SK-MEL-5 (cell line): ENCODE measurements around the gene FITM1. TPM values are rescaled to one million over a fixed set of nuclear protein-coding genes. Genes with fewer than 3 reads are reported as not detected.

Experiments used
- DNase-seq: peaks from one replicate; pipeline ENCODE4 v3.0.0-alpha.2; 2016; ENCODE audit warnings: low read depth, low spot score
- in situ Hi-C: cut with HindIII; loops from 2 replicates; pipeline ENCODE4 v1.10.0; 2016; ENCODE audit warnings: low sequenced_read_pairs, high pct_unique_total_duplicates, low pct_unique_long_range_greater_than_20kb
- total RNA-seq: library from RNA; depleted of rRNA; stranded (reverse); fragments of >200 nt; shearing (Covaris generic); gene quantifications from 2 replicates; pipeline ENCODE4 v1.2.3, GENCODE V29; 2014

Gene FITM1
- total RNA-seq, 1 experiment from 2014 or later: not detected

GRCh38 chr14:24133735-24134134 is 3.3 kb downstream of the FITM1 start:
- DNase-seq: no peak
- in situ Hi-C loops: no loop called here

DNA sequence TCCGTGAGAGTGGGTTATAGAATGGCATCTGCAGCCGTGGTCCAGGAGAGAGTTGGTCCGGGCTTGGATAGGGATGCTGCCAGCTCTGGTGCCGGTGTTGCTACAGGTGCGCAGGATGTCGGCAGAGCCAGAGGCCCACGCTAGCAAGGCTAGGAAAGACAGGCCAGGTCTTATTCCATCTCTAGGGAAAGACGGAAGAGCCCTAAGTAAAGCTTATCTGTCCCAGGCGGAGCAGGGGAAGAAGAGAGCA is 5.0 kb downstream of the FITM1 start:
- in situ Hi-C loops: no loop called here

DNA sequence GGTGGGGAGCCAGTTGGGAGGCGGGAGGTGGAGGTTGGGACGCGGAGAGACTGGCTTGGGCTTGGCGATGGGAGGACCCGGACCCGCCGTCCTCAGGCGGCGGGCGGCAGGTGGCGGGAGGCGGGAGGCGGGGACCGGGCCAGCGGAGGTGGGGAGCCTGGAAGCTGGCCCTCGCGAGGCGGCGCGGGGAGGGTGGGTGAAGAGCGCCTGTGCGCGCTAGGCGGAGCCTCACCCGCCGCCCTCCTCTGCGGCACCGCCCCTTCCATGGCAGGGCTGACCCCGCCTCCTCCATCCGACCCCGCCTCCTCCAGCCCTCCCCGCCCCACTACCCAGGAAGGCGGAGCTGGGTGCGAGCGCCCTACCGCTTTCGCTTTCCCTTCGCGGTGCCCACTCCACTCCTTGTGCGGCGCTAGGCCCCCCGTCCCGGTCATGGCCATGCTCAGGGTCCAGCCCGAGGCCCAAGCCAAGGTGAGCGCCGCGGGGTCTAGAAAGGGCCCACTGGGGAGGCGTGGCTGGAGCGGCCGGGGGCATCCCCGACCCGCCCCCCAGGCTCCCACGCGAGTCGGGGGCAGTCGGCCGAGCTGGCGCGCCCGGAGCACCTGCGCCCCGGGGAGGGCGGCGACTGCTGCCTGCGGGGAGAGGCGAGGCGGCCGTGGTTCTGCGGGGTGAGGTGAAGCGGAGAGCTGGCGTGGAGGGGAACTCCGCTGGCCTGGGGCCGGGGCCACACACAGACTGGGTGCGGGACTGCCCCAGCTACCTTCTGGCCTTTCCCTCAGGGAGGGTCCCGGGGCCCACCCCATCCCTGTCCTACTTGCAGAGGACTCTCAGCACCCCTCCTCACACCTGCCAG is 5.6 kb downstream of the FITM1 start, which contains the start of gene PSME1:
PSME1 (plus strand) TSS at position 361 of the 850 bp plus-strand sequence; CDS start at position 430, 69 bp downstream.
- in situ Hi-C loops: no loop called here
- DNase-seq: peak; percentile 83

More for the DNA sequence above, 5.0 kb downstream of the FITM1 start:
- DNase-seq: no peak

DNA sequence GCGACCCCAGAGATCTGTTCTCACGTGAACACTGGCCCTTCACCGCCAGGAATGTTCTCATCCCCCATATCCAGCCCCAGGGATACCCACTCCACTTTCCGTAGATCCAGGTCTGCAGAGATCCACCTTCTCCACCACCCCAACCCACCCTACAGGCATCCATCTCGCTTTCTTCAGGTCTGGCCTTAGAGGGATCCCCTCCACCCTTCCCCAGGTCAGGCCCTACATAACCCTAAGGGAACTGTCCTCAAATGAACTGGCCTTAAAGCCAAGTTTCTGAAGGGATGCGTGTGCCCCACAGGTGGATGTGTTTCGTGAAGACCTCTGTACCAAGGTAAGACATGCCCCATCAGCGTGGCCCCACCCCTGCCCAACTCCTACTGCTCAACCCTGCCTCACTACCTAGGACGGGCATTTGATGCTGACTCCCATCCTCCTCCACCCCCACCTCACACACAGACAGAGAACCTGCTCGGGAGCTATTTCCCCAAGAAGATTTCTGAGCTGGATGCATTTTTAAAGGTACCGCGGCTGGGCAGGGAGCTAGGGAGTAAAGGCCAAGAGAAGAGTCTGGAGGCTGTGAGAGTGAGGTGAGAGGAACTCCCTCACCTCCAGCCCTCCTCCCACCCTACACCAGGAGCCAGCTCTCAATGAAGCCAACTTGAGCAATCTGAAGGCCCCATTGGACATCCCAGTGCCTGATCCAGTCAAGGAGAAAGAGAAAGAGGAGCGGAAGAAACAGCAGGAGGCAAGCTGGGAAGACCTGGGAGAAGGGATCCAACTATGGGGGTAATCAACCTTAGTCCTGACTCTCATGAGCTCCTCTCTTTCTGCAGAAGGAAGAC is 6.4 kb downstream of the FITM1 start:
- in situ Hi-C loops: no loop called here

GRCh38 chr14:24137529-24138395 is 7.3 kb downstream of the FITM1 start:
- DNase-seq: no peak
- in situ Hi-C loops: no loop called here

More for the DNA sequence above, 6.4 kb downstream of the FITM1 start:
- DNase-seq: no peak

DNA sequence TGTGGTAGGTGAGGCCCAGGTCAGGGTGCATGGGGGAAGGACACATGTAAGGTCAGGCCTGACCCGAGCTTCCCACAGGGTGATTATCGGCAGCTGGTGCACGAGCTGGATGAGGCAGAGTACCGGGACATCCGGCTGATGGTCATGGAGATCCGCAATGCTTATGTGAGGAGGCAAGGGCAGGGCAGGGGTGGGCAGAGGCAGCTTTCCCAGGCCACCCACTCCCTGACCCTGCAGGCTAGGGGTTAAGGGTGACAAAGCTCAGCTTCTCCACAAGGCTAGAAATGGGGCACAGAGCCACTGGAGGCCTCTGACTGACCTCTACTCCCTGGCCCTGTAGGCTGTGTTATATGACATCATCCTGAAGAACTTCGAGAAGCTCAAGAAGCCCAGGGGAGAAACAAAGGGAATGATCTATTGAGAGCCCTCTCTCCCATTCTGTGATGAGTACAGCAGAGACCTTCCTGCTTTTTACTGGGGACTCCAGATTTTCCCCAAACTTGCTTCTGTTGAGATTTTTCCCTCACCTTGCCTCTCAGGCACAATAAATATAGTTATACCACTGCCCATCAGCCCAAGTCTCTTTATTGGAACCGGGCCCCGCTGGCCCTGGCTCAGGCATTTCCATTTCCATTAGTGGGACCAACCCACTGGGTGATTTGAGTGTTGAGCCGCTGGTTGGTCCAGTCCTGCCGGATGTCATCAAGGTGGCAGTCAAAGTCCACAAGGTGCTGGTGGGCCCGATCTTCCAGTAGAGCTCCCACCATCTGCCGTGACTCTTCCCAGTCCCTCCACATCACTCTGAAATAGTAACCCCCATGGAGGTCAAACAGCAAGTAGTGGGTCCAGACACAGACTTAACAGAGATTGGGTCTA is 8.2 kb downstream of the FITM1 start:
- in situ Hi-C loops: no loop called here
- DNase-seq: no peak

- in situ Hi-C loops: no loop called here
- DNase-seq: no peak
Measured at GRCh38 chr14:24139272-24139934, 8.9 kb downstream of the FITM1 start.

DNA sequence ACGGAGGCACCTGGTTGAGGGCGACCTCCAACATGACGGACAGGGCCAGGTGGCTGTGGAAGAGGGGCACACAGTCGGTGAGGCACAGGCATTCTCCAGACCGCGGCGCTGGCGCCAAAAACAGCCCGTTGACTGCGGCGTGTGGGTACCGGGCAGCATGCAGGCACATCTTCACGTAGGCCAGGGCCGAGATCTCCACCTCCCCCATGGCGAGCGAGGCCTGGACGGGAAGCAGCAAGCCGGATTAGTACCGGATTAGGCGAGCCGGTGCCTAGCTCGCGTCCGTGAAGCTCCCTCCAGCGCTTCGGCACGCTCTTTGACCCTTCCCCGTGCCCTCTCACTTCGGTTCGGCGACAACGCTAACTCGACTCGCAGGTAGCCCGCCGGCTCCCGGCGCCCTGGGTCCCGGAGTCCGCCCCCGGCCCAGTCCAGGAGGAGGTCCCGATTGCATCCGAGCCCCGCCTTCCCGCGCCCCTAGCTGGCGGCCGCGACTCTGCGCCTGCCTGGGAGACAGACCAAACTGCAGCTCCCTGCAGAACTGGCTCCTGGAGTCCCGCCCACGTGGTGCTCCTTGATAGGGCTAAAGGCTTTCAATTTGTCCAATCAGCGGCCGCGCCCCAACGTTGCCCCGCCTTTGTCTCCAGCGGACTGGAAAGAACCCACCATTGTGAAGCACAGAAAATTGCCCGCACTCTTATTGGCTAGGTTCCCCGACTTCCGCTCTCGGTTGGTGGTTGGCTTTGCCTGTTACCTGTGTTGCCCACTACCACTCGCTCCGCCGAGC is 10.8 kb downstream of the FITM1 start, which contains the start of gene EMC9:
EMC9 (minus strand) TSS at position 495 of the 784 bp plus-strand sequence; CDS start at position 208, 287 bp downstream.
- in situ Hi-C loops: no loop called here
- DNase-seq: peak; percentile 99

DNA sequence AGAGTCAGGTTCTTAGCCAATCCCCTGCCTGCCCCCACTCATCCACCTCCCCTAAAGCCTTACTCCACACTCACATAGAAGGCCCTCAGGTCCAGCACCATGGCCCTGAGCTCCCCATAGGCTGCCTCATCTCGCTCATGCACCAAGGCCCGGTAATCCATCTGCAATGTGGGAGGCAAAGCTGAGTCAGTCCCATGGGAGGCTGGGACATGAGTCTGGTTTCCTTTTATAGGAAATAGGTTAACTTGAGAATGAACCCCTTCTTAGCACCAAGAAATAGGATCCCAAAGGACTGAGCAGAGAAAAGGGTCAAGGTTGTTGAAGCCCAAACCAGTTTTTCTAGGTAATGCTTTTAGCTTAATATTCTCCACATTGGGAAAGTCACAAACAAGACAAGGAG is 13.1 kb downstream of the FITM1 start:
- in situ Hi-C loops: no loop called here
- no peak for DNase-seq

DNA sequence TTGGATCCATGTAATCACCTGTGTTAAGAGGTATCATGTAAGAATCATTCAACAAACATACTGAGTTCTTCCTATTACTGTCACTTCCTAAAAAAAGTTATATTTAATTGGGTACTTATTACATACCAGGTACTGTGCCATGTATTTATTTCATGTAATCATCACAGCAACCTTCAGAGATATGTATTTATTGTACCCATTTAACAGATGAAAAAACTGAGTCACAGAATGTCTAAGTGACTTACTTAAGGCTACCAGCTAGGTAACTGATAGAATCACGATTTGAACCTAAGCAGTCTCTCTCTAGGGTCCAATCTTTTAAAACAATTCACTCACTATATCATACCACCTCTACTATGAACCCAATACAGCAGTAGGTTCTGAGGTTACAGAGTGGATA is 14.0 kb downstream of the FITM1 start:
- in situ Hi-C loops: no loop called here
- no peak for DNase-seq

DNA sequence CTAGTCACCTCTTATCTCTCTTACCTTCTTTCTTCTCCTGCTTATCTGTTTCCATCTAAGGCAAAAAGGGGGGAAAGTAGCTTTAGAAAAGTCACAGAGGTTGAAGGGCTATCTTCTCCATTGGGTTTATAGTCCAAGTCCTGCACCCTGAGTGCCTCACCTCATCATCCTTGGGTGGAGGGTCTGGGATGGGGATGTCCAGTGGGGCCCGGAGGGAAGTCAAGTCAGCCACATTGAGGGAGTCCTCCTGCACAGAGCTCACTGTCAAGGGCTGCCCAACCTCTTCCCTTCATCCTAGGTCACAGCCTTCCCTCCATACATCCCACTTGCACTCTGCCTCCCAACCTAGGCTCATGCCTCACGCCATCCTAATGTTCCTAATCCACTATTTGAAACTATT is 14.8 kb downstream of the FITM1 start:
- in situ Hi-C loops: no loop called here
- DNase-seq: no peak

DNA sequence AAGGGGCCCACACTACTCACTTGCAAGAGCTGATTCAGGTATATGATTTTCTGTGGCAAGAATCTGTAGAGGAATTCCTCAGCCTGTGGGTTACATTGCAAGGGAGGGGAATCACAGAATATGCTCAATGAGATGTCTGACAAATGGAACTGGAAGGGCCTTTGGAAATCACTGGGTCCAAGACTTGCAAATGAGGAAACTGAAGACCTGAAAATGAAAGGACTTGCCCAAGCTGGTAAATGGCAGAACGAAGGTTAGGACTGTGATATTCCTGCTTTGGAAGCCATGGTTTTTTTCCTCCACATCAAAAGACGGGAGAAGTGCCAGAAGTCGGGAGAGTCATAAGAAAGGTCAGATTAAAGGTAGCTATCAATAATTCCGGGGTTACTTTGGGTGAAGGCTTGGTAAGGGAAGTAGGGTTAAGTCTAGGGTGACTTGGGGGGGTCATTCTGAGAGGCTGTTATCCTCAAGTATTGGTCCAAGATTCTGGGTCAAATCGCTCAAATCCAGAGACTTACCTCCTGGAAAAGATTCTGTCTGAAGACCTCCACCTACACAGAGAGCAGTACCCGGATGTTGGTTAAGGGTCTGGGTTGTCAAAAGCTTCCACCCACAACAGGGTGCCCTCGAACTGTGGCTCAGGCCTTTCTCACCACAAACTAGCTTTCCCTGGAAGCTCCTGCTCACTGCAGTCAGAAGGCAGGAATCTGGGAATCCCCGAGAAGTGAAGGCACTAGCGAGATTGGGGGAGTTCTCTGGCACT is 15.4 kb downstream of the FITM1 start:
- in situ Hi-C loops: no loop called here
- no peak for DNase-seq

- peak; percentile 97 for DNase-seq
- in situ Hi-C loops: no loop called here
Measured at GRCh38 chr14:24146453-24146977, 16.1 kb downstream of the FITM1 start, which contains the start of gene PSME2. Gene PSME2, minus strand, starts transcription at chr14:24146610. Its CDS starts 29 bp downstream, at chr14:24146581.

DNA sequence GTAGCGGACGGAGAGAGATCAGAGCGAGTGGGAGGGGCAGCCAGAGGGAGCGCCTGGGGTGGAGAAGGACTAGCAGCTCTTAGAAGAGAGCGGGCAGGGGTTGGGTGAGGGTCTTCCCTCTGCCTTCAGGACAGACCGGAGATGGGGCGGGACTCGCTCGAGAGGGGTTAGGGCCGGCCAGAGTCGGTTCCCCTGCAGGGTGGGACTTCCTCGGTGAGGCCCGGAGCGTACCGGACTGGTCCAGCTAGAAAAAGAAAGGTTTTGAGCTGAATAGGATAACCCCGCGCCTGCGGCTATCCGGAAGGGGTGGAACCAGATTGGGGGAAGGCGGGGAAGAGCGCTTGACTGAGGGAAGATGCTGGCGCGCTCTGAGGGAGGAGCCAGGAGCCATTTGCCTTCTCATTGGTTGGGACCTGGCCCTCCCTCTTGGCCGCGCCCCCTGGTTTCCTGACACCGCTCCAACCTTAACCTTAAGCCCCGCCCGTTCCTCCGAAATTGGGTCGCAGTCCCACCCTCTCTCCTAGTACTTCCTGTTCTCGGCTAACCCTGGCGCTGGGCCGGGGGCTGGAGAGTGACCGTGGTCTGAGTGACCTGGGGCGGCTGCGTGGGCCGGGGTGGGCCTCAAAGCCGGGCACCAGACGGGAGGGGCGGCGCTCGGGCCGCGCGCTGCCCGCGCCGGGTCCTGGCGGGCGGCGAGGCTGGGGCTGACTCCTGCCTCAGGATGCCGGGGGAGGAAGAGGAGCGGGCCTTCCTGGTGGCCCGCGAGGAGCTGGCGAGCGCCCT is 16.7 kb downstream of the FITM1 start, which contains the start of gene RNF31:
RNF31 (plus strand) TSS at position 521 of the 783 bp plus-strand sequence; CDS start at position 722, 201 bp downstream.
- in situ Hi-C loops: no loop called here
- DNase-seq: peak; percentile 97
